HG02973 (cell line): ENCODE data around the gene RTRAF.

Experiments used
- ATAC-seq: cut with Tn5 transposase; IDR thresholded peaks from one replicate; pipeline ENCODE4 v1.9.1; 2021; ENCODE audit warnings: moderate library complexity; ENCODE audit not compliant: unreplicated experiment

The RTRAF gene

GRCh38 chr14:51989293-51990234, at the start of gene RTRAF:
RTRAF (plus strand) TSS chr14:51989546; CDS start chr14:51989640, 94 bp downstream.
- peak; percentile 92 for ATAC-seq

- no peak for ATAC-seq
Observed at GRCh38 chr14:51939755-51940301, 49.5 kb upstream of the RTRAF start.

GRCh38 chr14:51942971-51943370, 46.4 kb upstream of the RTRAF start:
- no peak for ATAC-seq

GRCh38 chr14:51950007-51950406, 39.3 kb upstream of the RTRAF start:
- ATAC-seq, result no peak

- ATAC-seq, result no peak
Observed at GRCh38 chr14:51951656-51952055, 37.7 kb upstream of the RTRAF start.

GRCh38 chr14:51954031-51954430, 35.3 kb upstream of the RTRAF start:
- ATAC-seq, result no peak

- no peak for ATAC-seq
Observed at GRCh38 chr14:51954657-51955056, 34.7 kb upstream of the RTRAF start.

- no peak for ATAC-seq
Observed at GRCh38 chr14:51957950-51958349, 31.4 kb upstream of the RTRAF start.

GRCh38 chr14:51959928-51960327, 29.4 kb upstream of the RTRAF start:
- no peak for ATAC-seq

GRCh38 chr14:51960866-51961265, 28.5 kb upstream of the RTRAF start:
- no peak for ATAC-seq

- no peak for ATAC-seq
Observed at GRCh38 chr14:51962711-51963110, 26.6 kb upstream of the RTRAF start.

- ATAC-seq, result no peak
Observed at GRCh38 chr14:51963286-51963685, 26.1 kb upstream of the RTRAF start.

GRCh38 chr14:51967521-51967920, 21.8 kb upstream of the RTRAF start:
- ATAC-seq, result no peak

- ATAC-seq, result no peak
Observed at GRCh38 chr14:51969852-51970540, 19.4 kb upstream of the RTRAF start.

GRCh38 chr14:51972566-51972965, 16.8 kb upstream of the RTRAF start:
- ATAC-seq, result no peak

- ATAC-seq, result no peak
Observed at GRCh38 chr14:51977075-51977474, 12.3 kb upstream of the RTRAF start.

- ATAC-seq, result no peak
Observed at GRCh38 chr14:51978681-51979085, 10.7 kb upstream of the RTRAF start.

GRCh38 chr14:51979088-51979709, 10.1 kb upstream of the RTRAF start:
- ATAC-seq, result peak; percentile 57

GRCh38 chr14:51981218-51981854, 8.0 kb upstream of the RTRAF start:
- no peak for ATAC-seq

GRCh38 chr14:51988221-51988620, 1.1 kb upstream of the RTRAF start:
- ATAC-seq, result no peak

GRCh38 chr14:51990488-51990887, 1.1 kb downstream of the RTRAF start:
- ATAC-seq, result no peak
